SK-N-MC (cell line): ENCODE results near the gene HADHA.
A peak's percentile ranks its signal among the peaks of the same experiment; 100 is the strongest.

Source experiments
- DNase-seq: peaks from one replicate; pipeline ENCODE4 v3.0.0-alpha.2; 2011; ENCODE audit warnings: low read depth, low spot score
- H3K27ac ChIP-seq: fragments of 200-600 bp; sonication (generic); 2 replicates; pipeline ENCODE4 v1.5.1; 2016; ENCODE audit warnings: mixed run types
- H3K36me3 ChIP-seq: fragments of 200-600 bp; sonication (generic); 2 replicates; pipeline ENCODE4 v1.6.1; 2017; ENCODE audit warnings: antibody characterized with exemption, low read length, mixed read lengths; ENCODE audit not compliant: insufficient read depth
- H3K4me3 ChIP-seq: fragments of 200-600 bp; sonication (generic); 2 replicates; pipeline ENCODE4 v1.5.1; 2016
- H3K9ac ChIP-seq: fragments of 200-600 bp; sonication (generic); 2 replicates; pipeline ENCODE4 v1.8.0; 2017; ENCODE audit warnings: mixed run types, mixed read lengths; ENCODE audit not compliant: insufficient read length
- H3K9me3 ChIP-seq: fragments of 200-600 bp; sonication (generic); 2 replicates; pipeline ENCODE4 v1.6.1; 2017; ENCODE audit warnings: low read depth, mild to moderate bottlenecking, antibody characterized with exemption, low read length, moderate library complexity, mixed read lengths
- EZH2 ChIP-seq: fragments of 200-600 bp; sonication (generic); IDR thresholded peaks from one replicate; pipeline ENCODE4 v1.6.1; 2017; ENCODE audit warnings: antibody characterized with exemption
- FOXP2 ChIP-seq: optimal IDR thresholded peaks from 2 replicates; pipeline ENCODE3; 2011; ENCODE audit warnings: mild to moderate bottlenecking, moderate library complexity; ENCODE audit not compliant: insufficient read depth; ENCODE audit errors: extremely low read length, control extremely low read depth
- POLR2AphosphoS5 ChIP-seq: IDR thresholded peaks from 2 replicates; pipeline ENCODE4 v1.6.1; 2012; ENCODE audit warnings: mild to moderate bottlenecking, low read depth, low read length, borderline replicate concordance

Gene HADHA

DNA sequence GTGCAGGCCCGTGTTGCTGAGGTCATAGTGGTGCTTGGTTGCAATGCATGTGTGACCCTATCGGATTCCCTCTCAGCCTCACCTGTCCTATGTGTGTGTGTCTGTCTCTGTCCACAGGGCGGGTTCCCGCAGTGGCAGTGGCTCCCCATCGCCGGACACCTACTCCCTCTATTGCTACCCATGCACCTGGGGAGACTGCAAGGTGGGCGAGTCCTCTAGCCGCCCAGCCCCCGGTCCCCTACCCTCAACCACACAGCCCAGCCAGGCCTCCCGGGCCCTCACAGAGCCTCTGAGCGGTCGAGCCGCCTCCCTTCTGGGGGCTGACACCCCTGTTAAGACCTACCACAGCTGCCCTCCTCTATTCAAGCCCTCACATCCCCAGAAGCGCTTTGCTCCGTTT is 57.3 kb downstream of the HADHA start:
- Histone ChIP-seq H3K9ac (no peak overlapping the region), H3K4me3 (no peak overlapping the region), H3K36me3 (peaks cover 17% of the 10 kb centered on the region), H3K9me3 (no peaks in the 10 kb centered on the region), H3K27ac (no peak overlapping the region)
- no peak for DNase-seq
- TF ChIP-seq FOXP2 = no peak
- TF ChIP-seq EZH2 = no peak
- no peak for TF ChIP-seq POLR2AphosphoS5

DNA sequence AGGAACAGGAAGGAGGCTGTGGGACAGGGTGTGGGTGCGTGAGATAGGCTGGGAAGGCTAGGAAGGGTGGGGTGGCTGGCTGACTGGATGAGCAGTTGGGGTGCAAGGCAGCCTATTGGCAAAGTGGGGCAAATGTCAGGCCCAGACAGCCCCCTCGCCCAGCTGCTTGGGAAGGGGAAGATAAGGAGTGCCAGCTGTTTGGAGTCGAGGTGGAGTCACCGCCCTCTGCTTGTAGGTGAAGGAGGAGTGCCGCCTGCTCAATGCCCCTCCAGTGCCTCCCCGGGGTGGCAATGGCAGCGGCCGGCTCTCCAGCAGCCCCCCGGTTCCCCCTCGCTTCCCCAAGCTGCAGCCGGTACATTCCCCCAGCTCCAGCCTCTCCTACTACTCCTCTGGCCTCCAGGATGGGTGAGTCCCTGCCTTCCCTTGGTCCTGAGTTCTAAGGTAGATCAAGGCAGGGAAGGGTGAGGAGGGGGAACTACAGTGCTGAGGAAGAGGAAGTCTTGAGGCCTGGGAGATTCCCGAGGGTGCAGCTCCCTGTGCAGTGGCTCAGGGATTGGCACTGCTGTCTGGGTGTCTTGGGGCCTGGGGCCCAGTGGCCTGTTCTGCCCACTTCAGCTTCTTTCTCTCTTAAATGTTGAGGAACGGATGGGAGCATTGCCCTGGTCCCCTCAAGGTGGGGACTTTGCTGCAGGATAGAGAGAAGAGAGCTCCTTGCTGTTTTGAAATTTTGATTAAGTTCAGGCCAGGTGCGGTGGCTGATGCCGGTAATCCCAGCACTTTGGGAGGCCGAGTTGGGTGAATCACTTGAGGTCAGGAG is 58.3 kb downstream of the HADHA start:
- Histone ChIP-seq H3K9me3 (no peaks in the 10 kb centered on the region), H3K9ac (no peak overlapping the region), H3K36me3 (peaks cover 8% of the 10 kb centered on the region), H3K27ac (no peak overlapping the region), H3K4me3 (no peak overlapping the region)
- TF ChIP-seq POLR2AphosphoS5 = no peak
- no peak for TF ChIP-seq FOXP2
- TF ChIP-seq EZH2 = no peak
- DNase-seq = no peak

DNA sequence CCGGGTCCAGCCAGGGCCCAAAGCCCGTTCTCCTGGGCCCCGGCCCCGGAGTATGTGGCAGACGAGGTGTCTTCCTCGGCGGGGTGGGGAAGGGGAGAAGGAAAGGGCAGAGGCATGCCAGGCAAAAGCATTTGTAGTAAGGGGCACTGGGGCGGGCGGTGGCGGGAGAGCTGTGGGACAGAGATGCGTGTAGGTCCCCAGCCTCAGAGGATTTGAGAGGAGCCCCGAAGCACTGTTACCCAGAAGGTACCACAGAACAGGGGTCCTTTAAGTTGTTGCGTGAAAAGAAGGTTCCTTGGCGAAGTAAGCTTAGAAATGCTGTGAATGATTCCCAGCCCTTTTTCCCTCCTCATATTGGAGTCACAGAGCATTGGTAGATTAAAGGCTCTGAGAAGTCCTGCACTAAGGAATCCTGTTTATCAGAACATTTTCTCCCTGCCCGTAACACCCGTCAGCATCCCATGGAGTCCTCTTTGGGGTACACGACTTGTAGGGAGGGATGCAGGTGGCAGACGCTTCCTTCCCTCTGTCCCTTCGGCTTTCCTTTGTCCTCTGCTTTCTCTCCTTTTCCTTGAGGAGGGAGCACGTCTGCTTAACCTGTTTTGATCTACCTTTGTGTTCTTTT is 59.0 kb downstream of the HADHA start:
- H3K4me3 ChIP-seq = peak overlapping the region; percentile 65

DNA sequence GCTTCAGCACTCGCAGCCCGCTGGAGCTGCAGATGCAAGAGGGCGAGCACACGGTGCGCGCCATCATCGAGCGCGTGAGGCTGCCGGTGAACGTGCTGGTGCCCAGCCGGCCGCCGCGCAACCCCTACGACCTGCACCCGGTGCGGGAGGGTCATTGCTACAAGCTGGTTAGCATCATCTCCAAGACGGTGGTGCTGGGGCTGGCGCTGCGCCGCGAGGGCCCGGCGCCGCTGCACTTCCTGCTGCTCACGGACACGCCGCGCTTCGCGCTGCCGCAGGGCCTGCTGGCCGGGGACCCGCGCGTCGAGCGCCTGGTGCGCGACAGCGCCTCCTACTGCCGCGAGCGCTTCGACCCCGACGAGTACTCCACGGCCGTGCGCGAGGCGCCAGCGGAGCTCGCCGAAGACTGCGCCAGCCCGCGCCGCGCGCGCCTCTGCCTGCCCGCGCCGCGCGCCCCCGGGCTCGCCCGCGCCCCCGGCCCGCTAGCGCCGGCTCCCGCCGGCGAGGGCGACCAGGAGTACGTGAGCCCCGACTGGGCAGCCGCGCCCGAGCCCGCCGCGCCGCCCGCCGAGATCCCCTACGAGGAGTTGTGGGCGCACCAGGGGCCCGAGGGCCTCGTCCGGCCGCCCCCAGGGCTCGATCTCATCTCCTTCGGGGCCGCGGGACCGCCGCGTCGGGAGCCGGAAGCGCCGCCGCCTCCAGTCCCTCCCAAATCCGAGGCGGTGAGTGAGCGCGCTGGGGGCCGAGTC is 59.7 kb downstream of the HADHA start:
- no peak overlapping the region for H3K27ac ChIP-seq
- H3K9ac ChIP-seq = peak overlapping the region; percentile 64
- H3K4me3 ChIP-seq = peak overlapping the region; percentile 65
- TF ChIP-seq POLR2AphosphoS5 = no peak
- TF ChIP-seq EZH2 = no peak
- no peak for TF ChIP-seq FOXP2
- no peaks in the 10 kb centered on the region for H3K9me3 ChIP-seq
- no peaks in the 10 kb centered on the region; the same call in 1 of the 2 replicates for H3K36me3 ChIP-seq
- DNase-seq = no peak

More for the DNA sequence above, 59.0 kb downstream of the HADHA start:
- DNase-seq = no peak
- H3K36me3 ChIP-seq = peaks cover under 1% of the 10 kb centered on the region; the same call in 1 of the 2 replicates
- no peak overlapping the region for H3K27ac ChIP-seq
- H3K9ac ChIP-seq = peak overlapping the region; percentile 64
- no peak for TF ChIP-seq POLR2AphosphoS5
- TF ChIP-seq EZH2 = no peak
- TF ChIP-seq FOXP2 = no peak
- H3K9me3 ChIP-seq = no peaks in the 10 kb centered on the region

DNA sequence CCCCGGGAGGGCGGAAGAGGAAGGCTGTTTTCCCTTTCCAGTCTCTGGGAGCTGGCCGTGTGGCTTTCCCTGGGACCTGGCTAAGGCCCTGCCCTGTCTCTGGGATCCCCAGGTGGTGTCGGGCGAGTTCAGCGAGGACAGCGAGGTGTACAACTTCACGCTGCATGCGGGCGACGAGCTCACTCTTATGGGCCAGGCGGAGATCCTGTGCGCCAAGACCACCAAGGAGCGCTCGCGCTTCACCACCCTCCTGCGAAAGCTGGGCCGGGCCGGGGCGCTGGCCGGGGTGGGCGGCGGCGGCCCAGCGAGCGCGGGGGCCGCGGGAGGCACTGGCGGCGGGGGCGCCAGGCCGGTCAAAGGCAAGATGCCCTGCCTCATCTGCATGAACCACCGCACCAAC is 60.3 kb downstream of the HADHA start:
- Histone ChIP-seq H3K27ac (no peak overlapping the region), H3K9ac (no peak overlapping the region), H3K9me3 (no peaks in the 10 kb centered on the region), H3K4me3 (no peak overlapping the region), H3K36me3 (no peaks in the 10 kb centered on the region; the same call in 1 of the 2 replicates)
- TF ChIP-seq POLR2AphosphoS5 = no peak
- TF ChIP-seq FOXP2 = no peak
- no peak for TF ChIP-seq EZH2
- no peak for DNase-seq

DNA sequence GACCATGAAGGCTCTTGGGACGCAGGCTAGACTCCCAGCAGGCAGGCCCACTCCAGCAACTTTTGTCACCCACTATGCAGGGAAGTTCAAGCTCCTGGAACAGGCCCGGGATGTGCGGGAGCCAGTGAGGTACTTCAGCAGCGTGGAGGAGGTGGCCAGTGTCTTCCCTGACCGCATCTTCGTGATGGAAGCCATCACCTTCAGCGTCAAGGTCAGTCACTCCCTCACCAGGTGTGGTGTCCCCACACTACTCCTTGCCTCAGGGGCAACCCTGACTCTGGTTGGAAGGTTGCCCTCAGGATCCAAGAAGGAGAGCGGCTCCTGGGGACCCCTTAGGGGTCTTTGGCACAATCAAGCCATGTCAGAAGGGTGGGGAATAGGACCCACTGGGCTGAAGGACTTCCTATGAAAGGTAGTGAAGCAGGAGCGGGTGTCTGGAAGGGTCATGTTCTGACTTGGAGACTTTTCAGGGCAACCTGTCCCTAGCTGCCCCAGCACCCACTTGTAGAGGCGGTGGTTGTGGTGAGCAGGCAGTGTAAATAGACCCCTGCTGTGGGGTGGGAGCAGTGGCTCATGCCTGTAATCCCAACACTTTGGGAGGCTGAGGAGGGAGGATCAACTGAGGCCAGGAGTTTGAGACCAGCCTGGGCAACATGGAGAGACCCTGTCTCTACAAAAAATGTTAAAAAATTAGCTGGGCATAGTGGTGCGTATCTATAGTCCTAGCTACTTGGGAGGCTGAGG is 61.4 kb downstream of the HADHA start:
- no peaks in the 10 kb centered on the region for H3K9me3 ChIP-seq
- H3K9ac ChIP-seq = no peak overlapping the region
- TF ChIP-seq POLR2AphosphoS5 = no peak
- H3K4me3 ChIP-seq = no peak overlapping the region
- no peak for DNase-seq
- no peak overlapping the region for H3K27ac ChIP-seq
- no peaks in the 10 kb centered on the region; the same call in 1 of the 2 replicates for H3K36me3 ChIP-seq

DNA sequence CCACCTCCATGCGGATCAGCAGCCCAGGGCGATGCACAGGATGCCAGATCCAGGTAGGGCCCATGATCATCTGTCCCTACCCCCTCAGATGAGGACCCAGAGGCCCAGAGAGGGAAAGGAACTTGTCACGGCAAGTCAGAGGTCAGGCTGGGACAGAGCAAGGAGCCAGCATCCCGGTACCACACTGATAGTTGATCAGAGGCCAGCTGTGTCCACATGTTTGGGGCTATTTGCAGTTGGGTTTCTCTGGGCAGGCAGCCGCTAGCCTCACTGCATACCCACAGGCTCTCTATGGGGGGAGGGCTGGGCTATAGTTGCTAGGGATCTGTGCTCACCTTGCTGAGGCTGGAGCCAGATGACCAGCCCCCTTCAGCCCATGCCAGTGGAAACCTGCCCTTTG is 62.0 kb downstream of the HADHA start:
- Histone ChIP-seq H3K9ac (no peak overlapping the region), H3K36me3 (peaks cover under 1% of the 10 kb centered on the region; the same call in 1 of the 2 replicates), H3K9me3 (no peaks in the 10 kb centered on the region), H3K27ac (no peak overlapping the region), H3K4me3 (no peak overlapping the region)
- no peak for DNase-seq
- TF ChIP-seq EZH2 (no peak), FOXP2 (no peak), POLR2AphosphoS5 (no peak)
